Activated naive CD4-positive, alpha-beta T cell treated with anti-CD3 and anti-CD28 coated beads, Interleukin-2, amount 50 U/mL, for 24 hours (primary cell): ENCODE measurements around the gene UCN2.

Experiments
- H3K27ac Mint-ChIP-seq: one replicate; pipeline ENCODE4 v1.8.0; 2021; ENCODE audit warnings: mild to moderate bottlenecking, mixed read lengths
- H3K27me3 Mint-ChIP-seq: one replicate; pipeline ENCODE4 v1.8.0; 2021; ENCODE audit warnings: mixed read lengths
- H3K36me3 Mint-ChIP-seq: one replicate; pipeline ENCODE4 v1.8.0; 2021; ENCODE audit warnings: mixed read lengths
- H3K4me1 Mint-ChIP-seq: one replicate; pipeline ENCODE4 v1.8.0; 2021; ENCODE audit warnings: mixed read lengths
- H3K4me3 Mint-ChIP-seq: one replicate; pipeline ENCODE4 v1.8.0; 2021; ENCODE audit warnings: mild to moderate bottlenecking, mixed read lengths
- H3K9me3 Mint-ChIP-seq: one replicate; pipeline ENCODE4 v1.8.0; 2021; ENCODE audit warnings: mixed read lengths

UCN2 gene

DNA sequence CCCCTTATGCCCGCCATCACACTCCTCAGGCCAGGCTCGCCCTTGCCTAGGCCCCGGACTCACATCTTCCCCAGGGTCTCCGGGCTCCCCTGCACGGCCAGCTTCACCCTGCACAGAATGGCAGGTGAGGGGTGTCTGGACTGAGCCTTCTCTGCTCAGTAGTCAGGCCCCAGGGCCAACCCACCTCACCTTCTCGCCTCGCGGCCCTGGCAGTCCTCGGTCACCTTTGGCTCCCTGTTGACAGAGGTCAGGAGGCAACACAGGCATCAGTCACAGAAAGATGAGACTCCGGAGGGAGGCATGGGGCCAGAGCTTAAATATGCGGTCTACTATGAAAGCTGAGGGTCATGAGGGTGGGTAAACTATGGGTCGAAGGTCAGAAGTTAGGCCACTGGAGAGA is 8.4 kb upstream of the UCN2 start:
- Mint-ChIP-seq H3K9me3 (no peaks in the 10 kb centered on the region), H3K4me1 (no peaks in the 10 kb centered on the region), H3K4me3 (no peak overlapping the region), H3K36me3 (no peaks in the 10 kb centered on the region), H3K27ac (no peak overlapping the region), H3K27me3 (no peaks in the 10 kb centered on the region)

DNA sequence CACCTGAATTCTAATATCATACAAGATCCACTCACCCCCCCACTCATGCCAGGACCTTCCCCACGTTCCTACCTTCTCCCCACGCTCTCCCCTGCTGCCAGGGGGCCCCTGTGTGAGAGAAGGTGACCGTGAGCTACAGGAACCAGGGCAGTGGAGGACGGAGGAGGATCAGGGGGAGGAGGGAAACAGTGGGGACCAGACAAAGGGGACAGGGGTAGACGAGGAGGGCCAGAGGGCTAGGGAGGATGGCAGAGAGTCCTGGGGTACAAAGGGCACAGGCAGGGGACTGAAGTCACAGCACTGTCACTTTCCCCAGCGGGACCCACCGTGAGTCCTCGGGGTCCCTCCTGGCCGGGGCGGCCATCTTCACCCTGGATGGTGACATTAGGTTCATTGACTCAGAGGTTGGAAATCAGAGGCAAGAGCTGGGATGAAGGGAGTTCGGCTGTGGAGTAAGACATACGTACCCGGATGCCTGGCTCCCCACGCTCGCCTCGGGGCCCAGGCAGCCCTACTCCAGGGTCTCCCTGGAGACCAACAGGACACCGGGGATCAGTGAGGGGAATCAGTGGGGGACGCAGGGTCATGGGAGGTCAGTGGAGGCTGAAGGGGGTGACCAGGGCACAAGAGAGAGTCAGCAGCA is 6.3 kb upstream of the UCN2 start:
- Mint-ChIP-seq H3K36me3 (no peaks in the 10 kb centered on the region), H3K4me3 (no peak overlapping the region), H3K9me3 (no peaks in the 10 kb centered on the region), H3K4me1 (no peaks in the 10 kb centered on the region), H3K27me3 (no peaks in the 10 kb centered on the region), H3K27ac (no peak overlapping the region)

DNA sequence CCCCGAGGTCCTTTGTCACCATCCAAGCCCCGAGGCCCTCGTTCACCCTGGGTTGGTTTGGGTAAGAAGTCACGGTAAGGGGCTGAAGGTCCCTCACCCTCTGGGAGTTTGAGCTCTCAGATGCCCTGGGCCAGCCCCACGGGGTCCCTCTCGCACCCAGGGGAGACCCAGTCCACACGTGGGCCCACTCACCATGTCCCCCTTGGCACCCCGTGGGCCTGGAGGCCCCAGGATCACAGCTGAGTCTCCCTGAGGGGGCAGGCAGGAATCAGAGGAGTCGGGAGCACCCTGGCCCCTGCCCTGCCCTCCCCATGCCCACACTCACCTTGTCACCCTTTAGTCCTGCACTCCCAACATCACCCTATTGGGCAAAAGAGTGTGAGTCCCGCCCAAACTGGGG is 5.8 kb upstream of the UCN2 start:
- Mint-ChIP-seq H3K4me3 (no peak overlapping the region), H3K4me1 (no peaks in the 10 kb centered on the region), H3K9me3 (no peaks in the 10 kb centered on the region), H3K27ac (no peak overlapping the region), H3K36me3 (no peaks in the 10 kb centered on the region), H3K27me3 (no peaks in the 10 kb centered on the region)

DNA sequence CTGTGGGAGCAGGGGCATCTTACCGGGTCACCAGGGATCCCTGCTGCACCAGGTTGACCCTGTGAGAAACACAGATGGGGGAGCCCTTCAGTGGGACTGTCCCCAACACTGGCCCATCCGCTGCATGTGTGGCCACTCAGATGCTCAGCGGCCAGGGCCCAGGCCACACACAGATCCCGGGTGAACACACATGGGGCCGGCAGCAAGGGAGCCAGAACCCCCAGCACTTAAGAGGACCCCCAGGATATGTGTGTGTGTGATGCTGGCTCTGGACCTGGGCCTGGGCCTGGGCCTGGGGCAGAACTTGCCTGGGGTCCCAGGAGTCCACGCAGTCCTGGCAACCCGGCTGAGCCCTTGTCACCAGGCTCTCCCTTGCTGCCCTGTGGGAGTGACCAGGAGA is 4.9 kb upstream of the UCN2 start:
- H3K27me3 Mint-ChIP-seq = no peaks in the 10 kb centered on the region
- H3K36me3 Mint-ChIP-seq = no peaks in the 10 kb centered on the region
- H3K4me3 Mint-ChIP-seq = no peak overlapping the region
- H3K27ac Mint-ChIP-seq = no peak overlapping the region
- no peaks in the 10 kb centered on the region for H3K9me3 Mint-ChIP-seq
- no peaks in the 10 kb centered on the region for H3K4me1 Mint-ChIP-seq

DNA sequence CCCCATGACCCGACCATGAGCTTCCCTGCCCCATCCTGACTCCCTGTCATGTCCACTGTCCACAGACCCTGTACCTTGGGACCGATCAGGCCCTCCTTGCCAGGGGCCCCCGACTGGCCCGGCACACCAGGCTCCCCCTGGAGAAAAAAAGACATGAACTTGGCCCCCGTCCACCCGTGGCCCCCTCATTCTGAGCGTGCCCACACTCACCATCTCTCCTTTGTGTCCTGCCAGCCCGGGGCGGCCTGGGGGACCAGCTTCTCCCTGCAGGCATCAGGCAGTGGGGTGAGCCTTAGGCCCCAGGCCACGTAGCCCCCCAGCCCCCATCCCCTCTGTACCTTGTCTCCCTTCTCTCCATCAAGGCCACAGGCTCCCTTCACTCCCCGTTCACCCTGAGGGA is 3.9 kb upstream of the UCN2 start:
- H3K27me3 Mint-ChIP-seq = no peaks in the 10 kb centered on the region
- H3K4me3 Mint-ChIP-seq = no peak overlapping the region
- no peaks in the 10 kb centered on the region for H3K4me1 Mint-ChIP-seq
- H3K27ac Mint-ChIP-seq = no peak overlapping the region
- H3K36me3 Mint-ChIP-seq = no peaks in the 10 kb centered on the region
- H3K9me3 Mint-ChIP-seq = no peaks in the 10 kb centered on the region

DNA sequence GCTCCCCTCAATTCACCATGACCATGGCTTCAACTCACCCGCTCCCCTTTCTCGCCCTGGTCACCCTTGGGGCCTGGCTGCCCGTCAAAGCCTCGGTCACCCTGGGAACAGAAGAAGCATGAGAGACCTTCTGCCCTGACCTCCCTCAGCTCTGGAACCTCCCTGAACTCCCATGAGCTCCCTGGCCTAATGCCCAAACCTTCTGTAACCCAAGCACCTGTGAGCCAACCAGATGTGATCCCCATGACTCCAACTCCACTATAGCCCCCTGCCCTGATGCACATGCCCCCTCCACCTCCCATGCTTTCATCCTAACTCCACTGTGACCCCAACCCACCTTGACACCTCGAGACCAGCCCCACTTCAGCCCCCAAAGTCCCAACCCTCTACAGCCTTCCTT is 3.5 kb upstream of the UCN2 start:
- H3K9me3 Mint-ChIP-seq = no peaks in the 10 kb centered on the region
- H3K36me3 Mint-ChIP-seq = no peaks in the 10 kb centered on the region
- H3K4me3 Mint-ChIP-seq = no peak overlapping the region
- H3K27me3 Mint-ChIP-seq = no peaks in the 10 kb centered on the region
- no peaks in the 10 kb centered on the region for H3K4me1 Mint-ChIP-seq
- H3K27ac Mint-ChIP-seq = no peak overlapping the region

DNA sequence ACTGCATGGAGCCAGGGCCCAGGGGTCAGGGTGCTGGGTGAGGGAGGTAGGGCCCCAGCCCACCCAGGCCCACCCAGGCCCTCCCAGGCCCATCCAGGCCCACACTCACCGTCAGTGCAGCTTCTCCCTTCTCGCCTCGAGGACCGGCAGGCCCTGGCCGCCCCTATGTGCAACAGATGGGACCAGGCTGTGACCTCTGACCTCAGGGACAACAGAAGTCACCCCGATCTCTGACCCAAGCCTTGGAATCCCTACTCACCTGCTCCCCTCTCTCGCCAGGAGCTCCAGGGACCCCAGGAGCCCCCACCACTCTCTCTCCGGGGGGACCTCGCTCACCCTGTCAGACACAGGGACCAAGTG is 2.8 kb upstream of the UCN2 start:
- Mint-ChIP-seq H3K27ac (peak overlapping the region; percentile 43), H3K9me3 (no peaks in the 10 kb centered on the region), H3K4me3 (no peak overlapping the region), H3K4me1 (no peaks in the 10 kb centered on the region), H3K27me3 (no peaks in the 10 kb centered on the region), H3K36me3 (no peaks in the 10 kb centered on the region)

DNA sequence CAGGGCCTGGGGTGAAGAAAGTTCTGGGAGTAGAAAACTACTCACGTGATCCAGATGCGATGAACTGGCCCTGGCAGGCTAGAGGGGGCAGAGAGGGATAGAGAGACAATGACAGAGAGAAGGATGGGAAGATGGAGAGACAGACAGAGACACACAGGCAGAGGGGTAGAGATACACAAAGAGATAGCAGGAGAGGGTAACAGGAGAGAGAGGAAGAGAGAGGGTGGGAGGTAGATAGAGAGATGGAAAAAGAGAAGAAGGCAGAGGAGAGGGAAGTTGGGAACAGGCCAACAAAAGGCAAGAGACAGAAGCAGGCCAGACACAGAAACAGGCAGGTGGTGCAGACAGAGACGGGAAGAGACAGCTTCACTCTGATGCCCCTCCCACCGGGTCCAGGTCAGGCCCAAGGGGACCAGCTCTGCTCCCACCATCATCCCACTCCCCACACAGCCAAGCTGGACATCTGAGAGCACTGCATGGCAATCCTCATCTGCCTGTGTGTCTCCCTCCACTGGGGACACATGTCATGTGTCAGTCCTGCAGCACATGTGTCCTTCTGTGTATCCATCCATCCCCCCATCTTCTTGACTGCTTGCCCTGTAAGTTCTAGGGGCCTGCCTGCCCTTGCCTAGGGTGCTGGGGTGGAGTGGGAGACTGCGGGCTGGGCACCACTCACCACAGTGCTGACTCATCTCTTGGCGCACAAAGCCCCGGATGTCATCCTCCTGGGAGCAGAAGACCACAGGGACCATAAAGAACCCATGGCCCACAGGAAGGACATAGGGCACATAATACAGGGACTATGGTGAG is 2.2 kb upstream of the UCN2 start:
- Mint-ChIP-seq H3K27me3 (no peaks in the 10 kb centered on the region), H3K27ac (no peak overlapping the region)

DNA sequence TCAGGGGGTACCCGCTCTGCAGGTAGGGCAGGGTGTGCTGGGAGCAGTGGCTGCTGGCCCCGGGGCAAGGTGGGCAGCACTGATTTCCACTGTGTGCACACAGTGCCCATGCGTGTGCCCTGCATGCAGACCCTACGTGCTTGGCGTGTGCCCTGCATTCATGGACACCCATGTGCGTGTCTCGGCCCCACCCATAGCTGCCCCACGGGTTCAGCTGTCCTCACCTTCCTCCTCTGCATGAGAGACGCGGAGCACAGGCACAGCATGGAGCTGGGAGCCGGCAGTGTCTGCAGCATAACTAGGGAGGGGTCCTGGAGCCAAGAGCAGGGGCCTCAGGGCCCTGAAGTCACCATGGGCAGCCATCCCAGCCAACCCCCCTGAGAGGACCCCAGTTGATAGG is 1.6 kb upstream of the UCN2 start:
- Mint-ChIP-seq H3K27ac (no peak overlapping the region), H3K9me3 (no peaks in the 10 kb centered on the region), H3K4me3 (no peak overlapping the region), H3K27me3 (no peaks in the 10 kb centered on the region), H3K4me1 (no peaks in the 10 kb centered on the region), H3K36me3 (no peaks in the 10 kb centered on the region)

More for the DNA sequence above, 2.2 kb upstream of the UCN2 start:
- Mint-ChIP-seq H3K36me3 (no peaks in the 10 kb centered on the region), H3K4me1 (no peaks in the 10 kb centered on the region), H3K9me3 (no peaks in the 10 kb centered on the region), H3K4me3 (no peak overlapping the region)

DNA sequence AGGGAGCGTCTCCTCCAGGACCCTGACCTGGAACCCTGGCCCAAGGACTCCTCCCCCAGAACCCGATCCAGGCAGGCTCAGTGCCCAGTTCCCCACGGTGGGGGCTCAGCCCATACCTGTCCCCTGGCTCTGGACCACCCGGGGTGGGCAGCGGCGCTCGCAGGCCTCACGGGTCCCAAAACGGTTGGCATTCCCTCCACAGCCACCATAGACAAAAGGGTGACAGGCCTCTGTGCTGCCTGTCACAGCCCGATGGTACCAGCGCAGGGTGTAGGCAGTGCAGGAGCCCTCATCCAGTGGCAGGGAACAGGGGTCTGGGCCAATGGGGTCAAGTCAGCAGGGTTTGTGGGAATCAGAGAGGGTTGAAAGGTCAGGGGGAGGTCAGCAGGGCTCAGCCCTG is 1.1 kb upstream of the UCN2 start:
- no peaks in the 10 kb centered on the region for H3K36me3 Mint-ChIP-seq
- H3K4me1 Mint-ChIP-seq = no peaks in the 10 kb centered on the region
- H3K4me3 Mint-ChIP-seq = no peak overlapping the region
- H3K9me3 Mint-ChIP-seq = no peaks in the 10 kb centered on the region
- no peaks in the 10 kb centered on the region for H3K27me3 Mint-ChIP-seq
- no peak overlapping the region for H3K27ac Mint-ChIP-seq

DNA sequence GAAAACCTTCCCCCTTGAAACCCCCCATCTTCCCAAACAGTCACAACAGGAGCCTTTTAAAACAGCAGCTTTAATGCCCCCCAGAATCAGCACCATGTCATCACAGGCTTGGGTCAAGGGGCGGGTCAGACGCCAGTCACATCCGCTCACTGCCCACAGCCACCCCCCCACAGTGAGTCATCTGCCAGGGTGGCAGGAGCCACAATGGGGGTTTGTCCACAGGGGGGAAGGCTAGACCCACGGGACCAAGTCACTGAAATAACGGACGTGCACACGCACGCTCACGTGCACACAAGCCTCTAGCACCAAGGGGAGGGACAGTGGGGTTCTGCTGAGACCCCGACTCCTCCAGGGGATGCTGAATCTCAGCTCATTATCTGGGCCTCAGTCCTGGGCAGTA is 441 bp upstream of the UCN2 start:
- Mint-ChIP-seq H3K9me3 (no peaks in the 10 kb centered on the region), H3K36me3 (no peaks in the 10 kb centered on the region), H3K4me3 (no peak overlapping the region), H3K27ac (no peak overlapping the region), H3K27me3 (no peaks in the 10 kb centered on the region), H3K4me1 (no peaks in the 10 kb centered on the region)

DNA sequence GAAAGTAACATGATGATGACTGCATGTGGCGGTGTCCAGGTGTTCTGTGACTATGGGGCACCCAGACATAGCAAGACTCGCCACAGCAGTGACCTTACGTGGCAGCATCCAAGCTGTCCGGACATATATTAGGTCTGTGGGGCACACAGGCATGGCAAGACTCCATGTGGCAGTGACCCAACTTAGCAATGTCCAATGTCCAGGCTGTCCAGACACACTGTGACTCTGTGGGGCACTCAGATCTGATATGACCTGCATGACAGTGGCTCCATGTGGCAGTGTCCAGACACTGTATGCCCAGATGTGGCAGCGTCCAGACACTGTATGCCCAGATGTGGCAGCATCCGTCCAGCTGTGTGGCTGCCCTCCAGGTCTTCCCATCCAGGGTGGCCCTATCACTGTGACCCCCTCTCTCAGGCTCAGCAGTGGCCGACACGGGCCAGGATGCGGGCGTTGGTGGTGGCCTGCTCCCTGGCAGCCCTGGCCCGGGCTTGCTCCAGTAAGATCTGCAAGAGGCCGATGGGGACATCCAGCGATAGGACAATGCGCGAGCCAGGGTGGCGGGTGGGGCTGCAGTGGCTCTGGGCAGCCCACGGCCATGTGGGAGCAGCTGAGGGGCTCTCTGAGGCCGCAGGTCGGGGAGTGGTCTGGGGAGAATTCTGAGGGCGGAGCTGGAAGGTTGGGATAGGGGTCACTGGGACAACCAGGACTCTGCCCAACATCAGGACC is 1.1 kb downstream of the UCN2 start:
- Mint-ChIP-seq H3K27ac (peak overlapping the region; percentile 17), H3K27me3 (no peaks in the 10 kb centered on the region), H3K36me3 (no peaks in the 10 kb centered on the region), H3K9me3 (no peaks in the 10 kb centered on the region), H3K4me1 (peaks cover 8% of the 10 kb centered on the region), H3K4me3 (no peak overlapping the region)

DNA sequence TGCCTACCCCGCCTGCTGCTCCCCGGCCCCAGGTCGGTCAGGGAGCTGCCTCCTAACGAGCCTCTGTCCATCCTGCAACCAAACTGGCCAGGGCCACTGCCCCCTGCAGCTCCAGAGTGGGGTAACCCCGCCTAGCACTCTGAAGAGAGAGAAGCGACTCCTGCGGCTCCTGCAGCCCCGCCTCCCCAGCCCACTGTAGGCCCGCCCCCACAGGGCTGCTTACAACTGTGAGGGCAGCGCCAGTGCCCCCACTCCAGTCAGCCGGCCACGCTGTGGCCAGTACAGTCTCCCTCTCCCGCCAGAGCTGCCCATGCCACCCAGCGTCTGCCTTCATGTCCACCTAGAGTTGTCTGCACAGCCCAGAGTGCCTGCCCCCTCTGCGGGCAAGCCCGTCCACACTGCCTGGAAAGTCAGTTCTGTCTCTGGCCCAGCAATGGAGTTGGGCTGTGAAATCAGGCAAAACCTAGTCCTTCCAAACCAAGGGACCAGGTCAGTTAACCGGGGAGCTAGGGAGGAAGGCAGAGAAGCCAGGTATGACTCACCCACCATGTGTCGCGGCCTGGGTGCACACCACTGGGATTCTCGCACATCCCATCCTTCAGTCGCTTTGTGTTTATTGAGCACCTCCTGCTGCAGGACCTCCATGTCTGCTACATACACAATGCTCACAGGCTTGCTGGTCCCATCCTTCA is 2.4 kb downstream of the UCN2 start:
- no peaks in the 10 kb centered on the region for H3K9me3 Mint-ChIP-seq
- H3K4me3 Mint-ChIP-seq = no peak overlapping the region
- no peaks in the 10 kb centered on the region for H3K27me3 Mint-ChIP-seq
- no peak overlapping the region for H3K27ac Mint-ChIP-seq
- no peaks in the 10 kb centered on the region for H3K36me3 Mint-ChIP-seq
- peaks cover 12% of the 10 kb centered on the region for H3K4me1 Mint-ChIP-seq

DNA sequence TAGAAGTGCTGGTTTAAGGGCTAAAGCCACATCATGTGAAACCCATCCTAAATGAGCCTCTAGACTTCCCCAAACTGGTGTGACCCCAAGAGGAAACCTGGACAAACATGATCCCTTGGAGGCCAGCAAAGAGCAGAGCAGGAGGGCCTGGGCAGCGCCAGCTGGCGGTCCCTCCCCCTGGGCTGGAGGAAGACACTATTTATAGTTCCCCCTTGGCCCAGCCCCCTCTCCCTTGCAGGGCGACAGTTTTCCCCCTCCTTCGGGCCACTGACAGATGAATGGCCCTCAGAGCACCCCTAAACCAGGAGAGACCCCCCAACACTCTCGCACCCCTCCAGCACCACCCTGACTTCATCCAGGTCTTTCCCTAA is 2.9 kb downstream of the UCN2 start:
- no peaks in the 10 kb centered on the region for H3K27me3 Mint-ChIP-seq
- no peak overlapping the region for H3K27ac Mint-ChIP-seq
- no peak overlapping the region for H3K4me3 Mint-ChIP-seq
- H3K4me1 Mint-ChIP-seq = peaks cover 12% of the 10 kb centered on the region
- H3K36me3 Mint-ChIP-seq = no peaks in the 10 kb centered on the region
- no peaks in the 10 kb centered on the region for H3K9me3 Mint-ChIP-seq

DNA sequence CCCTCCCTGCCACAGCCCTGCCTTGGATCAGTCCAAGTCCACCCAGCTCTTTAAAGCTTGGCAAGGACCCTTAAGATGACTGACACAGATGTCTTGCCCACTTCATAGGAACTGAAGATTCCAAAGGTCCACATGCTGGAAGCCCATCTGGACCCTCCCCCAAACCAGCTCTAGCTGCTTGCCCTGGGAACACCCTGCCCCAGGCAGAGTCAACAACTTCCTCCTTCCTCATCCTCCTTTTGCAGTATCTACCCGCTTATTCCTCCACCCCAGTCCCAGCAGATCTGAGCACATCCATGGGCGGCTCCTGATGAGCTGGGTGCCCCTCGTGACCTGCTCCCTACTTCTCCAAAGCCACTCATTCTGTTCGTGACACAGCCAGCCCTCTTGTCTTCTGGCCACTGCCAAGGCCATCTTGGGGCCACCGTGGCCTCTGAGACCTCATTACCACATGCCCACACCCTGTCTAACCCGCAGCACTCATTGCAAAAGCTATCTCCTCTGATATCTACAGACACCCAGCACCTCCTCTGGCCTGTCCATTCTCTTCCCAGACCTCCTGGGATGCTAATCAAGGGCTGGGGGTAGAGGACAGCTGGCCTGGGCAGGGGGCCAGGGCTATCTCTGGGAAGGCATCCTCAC is 5.0 kb downstream of the UCN2 start:
- peaks cover 17% of the 10 kb centered on the region for H3K4me1 Mint-ChIP-seq

More for the DNA sequence above, 5.0 kb downstream of the UCN2 start:
- no peaks in the 10 kb centered on the region for H3K36me3 Mint-ChIP-seq
- no peaks in the 10 kb centered on the region for H3K27me3 Mint-ChIP-seq
- peak overlapping the region; percentile 5 for H3K27ac Mint-ChIP-seq
- no peaks in the 10 kb centered on the region for H3K9me3 Mint-ChIP-seq
- no peak overlapping the region for H3K4me3 Mint-ChIP-seq
